KOPT-K1 (cell line): ENCODE results near the gene DFFA.
"Not testable (repeated sequence)": the region's sequence is repeated elsewhere in the genome, so short reads cannot be mapped to it uniquely, and the experiment has no call there.

Experiments
- H3K27ac ChIP-seq: fragments of 200-600 bp; sonication (generic); 2 replicates; pipeline ENCODE4 v1.5.1; 2016; ENCODE audit warnings: antibody characterized with exemption, mild to moderate bottlenecking, low read depth, low read length; ENCODE audit not compliant: poor library complexity, severe bottlenecking
- H3K36me3 ChIP-seq: fragments of 200-600 bp; sonication (generic); 2 replicates; pipeline ENCODE4 v1.5.1; 2017; ENCODE audit warnings: antibody characterized with exemption, mild to moderate bottlenecking, low read length, moderate library complexity; ENCODE audit not compliant: insufficient read depth
- H3K9me3 ChIP-seq: fragments of 200-600 bp; sonication (generic); 2 replicates; pipeline ENCODE4 v1.5.1; 2017; ENCODE audit warnings: antibody characterized with exemption, low read length, mild to moderate bottlenecking; ENCODE audit not compliant: insufficient read depth, poor library complexity, severe bottlenecking

Gene DFFA

DNA sequence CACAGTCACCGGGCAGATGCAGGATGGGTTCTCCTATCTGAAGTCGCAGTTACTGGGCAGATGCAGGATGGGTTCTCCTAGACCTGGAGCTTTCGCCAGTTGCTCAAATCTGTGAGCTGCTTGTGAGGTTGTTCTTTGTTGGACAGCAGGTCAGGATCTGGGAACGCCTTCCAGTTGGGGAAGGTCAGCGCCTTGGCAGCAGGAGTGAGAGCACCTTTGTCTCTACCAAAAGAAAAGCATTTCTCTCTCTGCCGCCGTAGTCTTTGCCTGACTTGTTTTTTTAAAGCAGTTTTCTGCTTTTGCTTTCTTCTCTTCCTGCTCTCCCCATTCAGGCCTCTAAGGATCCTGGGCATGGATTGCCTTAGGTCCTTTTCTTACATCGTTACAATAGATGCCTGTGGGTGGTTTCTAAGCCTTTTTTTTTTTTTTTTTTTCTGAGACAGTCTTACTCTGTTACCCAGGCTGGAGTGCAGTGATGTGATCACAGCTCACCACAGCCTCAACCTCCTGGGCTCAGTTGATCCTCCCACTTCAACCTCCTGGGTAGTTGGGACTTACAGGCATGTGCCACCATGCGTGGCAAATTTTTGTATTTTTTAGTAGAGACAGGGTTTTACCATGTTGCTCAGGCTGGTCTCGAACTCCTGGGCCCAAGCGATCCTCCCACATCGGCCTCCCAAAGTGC lies 18.1 kb upstream of the DFFA start:
- peaks cover 4% of the 10 kb centered on the region; the same call in 1 of the 2 replicates for H3K36me3 ChIP-seq
- no peak overlapping the region for H3K27ac ChIP-seq
- H3K9me3 ChIP-seq, result no peaks in the 10 kb centered on the region

- H3K27ac ChIP-seq, result no peak overlapping the region
- no peaks in the 10 kb centered on the region for H3K9me3 ChIP-seq
- H3K36me3 ChIP-seq, result peaks cover 4% of the 10 kb centered on the region; the same call in 1 of the 2 replicates
Measured at GRCh38 chr1:10489291-10490055, 17.1 kb upstream of the DFFA start.

DNA sequence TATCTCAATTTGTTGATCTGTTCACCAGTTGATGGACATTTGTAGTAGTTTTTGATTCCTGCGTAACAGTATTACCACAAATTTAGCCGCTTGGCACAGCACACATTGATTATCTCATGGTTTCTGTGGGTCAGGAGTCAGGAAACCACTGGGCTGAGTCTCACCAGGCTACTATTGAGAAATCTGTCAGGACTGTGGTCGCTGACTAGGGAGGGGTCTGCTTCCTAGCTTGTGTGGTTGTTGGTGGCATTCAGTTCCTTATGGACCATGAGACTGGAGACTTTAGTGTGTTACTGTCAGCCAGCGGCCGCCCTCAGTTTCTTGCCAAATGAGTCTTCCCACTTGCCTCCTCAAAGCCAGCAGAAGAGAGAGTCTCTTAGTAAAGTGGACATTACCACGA lies 12.2 kb upstream of the DFFA start:
- no peaks in the 10 kb centered on the region for H3K9me3 ChIP-seq
- H3K27ac ChIP-seq, result no peak overlapping the region
- H3K36me3 ChIP-seq, result peaks cover 1% of the 10 kb centered on the region; the same call in 1 of the 2 replicates

DNA sequence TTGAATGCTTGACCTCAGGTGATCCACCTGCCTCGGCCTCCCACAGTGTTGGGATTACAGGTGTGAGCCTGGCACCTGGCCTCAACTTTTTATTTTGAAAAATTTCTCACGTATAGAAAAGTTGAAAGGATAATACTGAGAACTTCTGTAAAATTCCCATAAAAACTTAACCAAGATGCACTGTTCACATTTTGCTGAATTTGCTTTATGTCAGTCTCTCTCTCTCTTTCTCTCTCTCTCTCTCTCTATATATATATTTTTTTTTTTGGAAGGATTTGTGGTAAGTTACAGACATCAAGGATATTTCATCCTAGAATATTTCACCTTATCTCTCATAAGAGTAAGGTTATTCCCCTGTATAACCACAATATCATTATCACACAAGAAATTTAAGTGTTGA lies 8.3 kb upstream of the DFFA start:
- Histone ChIP-seq H3K27ac (no peak overlapping the region), H3K36me3 (no peaks in the 10 kb centered on the region), H3K9me3 (no peaks in the 10 kb centered on the region)

- Histone ChIP-seq H3K9me3 (no peaks in the 10 kb centered on the region), H3K27ac (no peak overlapping the region), H3K36me3 (no peaks in the 10 kb centered on the region)
Measured at GRCh38 chr1:10479296-10479695, 7.0 kb upstream of the DFFA start.

- H3K27ac ChIP-seq, result peak overlapping the region; percentile 70
- no peaks in the 10 kb centered on the region for H3K36me3 ChIP-seq
- H3K9me3 ChIP-seq, result no peaks in the 10 kb centered on the region
Measured at GRCh38 chr1:10475510-10475909, 3.2 kb upstream of the DFFA start.

DNA sequence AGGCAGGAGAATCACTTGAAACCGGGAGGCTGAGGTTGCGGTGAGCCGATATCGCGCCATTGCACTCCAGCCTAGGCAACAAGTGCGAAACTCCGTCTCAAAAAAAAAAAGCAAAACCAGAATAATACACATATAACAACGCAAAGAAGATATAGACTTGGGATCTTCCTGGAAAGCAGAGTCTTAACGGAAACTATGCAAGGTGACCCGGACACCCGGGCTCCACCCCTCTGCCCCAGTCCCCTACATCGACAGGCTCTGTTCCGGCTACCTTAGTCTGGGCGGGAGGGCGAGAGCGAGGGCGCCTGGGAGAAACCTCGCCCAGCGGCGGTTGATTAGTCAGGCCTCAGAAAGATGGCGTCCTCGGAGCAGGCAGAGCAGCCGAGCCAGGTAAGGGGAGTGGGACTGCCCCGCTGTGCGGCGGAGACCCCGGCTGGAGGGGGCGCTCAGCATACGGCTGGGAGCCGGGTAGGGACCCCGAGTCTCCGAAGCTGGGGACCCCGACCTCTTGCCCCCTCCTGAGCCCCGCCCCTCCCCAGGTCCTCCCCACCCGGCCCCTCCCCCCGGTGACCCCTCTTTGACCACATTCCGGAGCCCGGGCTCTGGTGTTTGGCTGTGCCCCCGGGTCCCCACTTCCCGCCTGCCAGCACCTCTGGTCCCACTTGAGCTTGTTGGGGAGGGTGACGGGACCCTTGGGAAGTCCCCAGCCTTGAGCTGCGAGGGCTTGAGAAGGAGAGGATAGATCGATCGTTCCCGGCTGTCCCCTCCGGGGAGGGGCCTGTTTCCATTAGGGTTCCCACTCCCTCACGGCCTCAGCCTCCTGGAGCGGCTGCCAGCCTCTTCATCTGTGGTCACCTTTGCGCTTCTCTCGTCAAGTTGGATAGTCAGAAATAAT lies 2.5 kb upstream of the DFFA start, which contains the start of gene PEX14:
PEX14 (plus strand) TSS at position 338 of the 895 bp plus-strand sequence; CDS start at position 355, 17 bp downstream.
- H3K9me3 ChIP-seq, result no peaks in the 10 kb centered on the region
- H3K27ac ChIP-seq, result peak within 1 kb of the TSS; percentile 70
- peaks cover 1% of the 10 kb centered on the region; the same call in 1 of the 2 replicates for H3K36me3 ChIP-seq

GRCh38 chr1:10474309-10474612 lies 1.9 kb upstream of the DFFA start:
- not testable (repeated sequence) for H3K36me3 ChIP-seq, H3K9me3 ChIP-seq
- peak overlapping the region; percentile 70 for H3K27ac ChIP-seq

DNA sequence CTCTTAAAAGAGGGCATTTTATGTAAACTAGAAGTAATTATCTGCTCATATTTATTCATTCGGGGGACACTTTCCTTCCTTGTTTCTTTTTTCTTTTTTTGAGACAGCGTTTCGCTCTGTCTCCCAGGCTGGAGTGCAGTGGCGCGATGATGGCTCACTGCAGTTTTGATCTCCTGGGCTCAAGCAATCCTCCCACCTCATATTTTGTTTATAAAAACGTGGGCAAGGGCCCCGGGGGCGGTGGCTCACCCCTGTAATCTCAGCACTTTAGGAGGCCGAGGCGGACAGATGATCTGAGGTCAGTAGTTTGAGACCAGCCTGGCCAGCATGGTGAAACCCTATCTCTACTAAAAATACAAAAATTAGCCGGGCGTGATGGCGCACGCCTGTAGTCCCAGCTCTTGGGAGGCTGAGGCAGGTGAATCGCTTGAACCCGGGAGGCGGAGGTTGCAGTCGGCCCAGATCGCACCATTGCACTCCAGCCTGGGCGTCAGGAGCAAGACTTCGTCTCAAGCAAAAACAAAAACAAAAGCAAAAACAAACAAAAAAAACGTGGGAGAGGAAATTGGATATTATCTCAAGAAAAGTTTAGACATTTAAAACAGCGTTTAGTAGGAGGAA lies 926 bp upstream of the DFFA start:
- no peaks in the 10 kb centered on the region for H3K9me3 ChIP-seq
- peak overlapping the region; percentile 70 for H3K27ac ChIP-seq
- peaks cover 17% of the 10 kb centered on the region for H3K36me3 ChIP-seq

GRCh38 chr1:10471411-10472219 lies 714 bp downstream of the DFFA start:
- Histone ChIP-seq H3K27ac (peak overlapping the region; percentile 70), H3K9me3 (no peaks in the 10 kb centered on the region)

DNA sequence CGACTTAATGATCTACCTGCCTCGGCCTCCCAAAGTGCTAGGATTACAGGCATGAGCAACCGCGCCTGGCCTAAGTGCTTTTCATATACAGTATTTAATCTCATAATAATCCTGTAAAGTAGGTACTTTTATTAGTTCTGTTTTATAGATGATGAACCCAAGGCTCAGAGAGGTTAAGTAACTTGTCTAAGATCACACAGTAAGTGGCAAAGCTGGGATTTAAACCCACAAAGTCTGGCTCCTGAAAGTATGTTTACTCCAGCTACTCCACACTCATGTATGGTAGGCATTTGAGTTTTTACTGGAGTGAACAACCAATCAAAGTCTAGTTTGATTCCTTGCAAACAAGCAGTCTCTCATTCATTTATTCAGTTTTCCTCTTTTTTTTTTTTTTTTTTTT lies 2.3 kb downstream of the DFFA start:
- H3K27ac ChIP-seq, result no peak overlapping the region
- H3K36me3 ChIP-seq, result peaks cover 49% of the 10 kb centered on the region

More at GRCh38 chr1:10471411-10472219, 714 bp downstream of the DFFA start:
- peaks cover 34% of the 10 kb centered on the region for H3K36me3 ChIP-seq

DNA sequence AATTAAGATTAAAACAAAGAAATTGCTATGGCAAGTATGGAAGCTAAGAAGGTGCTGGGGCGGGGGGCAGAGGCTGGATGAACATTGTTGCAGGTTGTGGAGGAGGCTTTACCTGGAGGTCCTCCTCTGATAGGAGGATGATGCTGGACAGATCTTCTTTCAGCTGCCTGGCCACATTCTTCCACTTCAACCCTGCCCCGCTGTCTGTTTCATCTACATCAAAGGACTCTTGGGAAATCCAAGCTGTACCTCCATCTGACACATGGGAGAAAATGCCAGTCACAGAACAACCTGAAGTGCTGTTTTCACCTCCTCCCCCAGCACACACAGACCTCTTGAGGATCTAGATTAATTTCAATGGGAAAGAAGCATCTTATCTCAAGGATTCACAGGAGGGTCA lies 5.3 kb downstream of the DFFA start:
- Histone ChIP-seq H3K36me3 (peaks cover 79% of the 10 kb centered on the region), H3K27ac (no peak overlapping the region), H3K9me3 (no peaks in the 10 kb centered on the region)

More for the DNA sequence above, 2.3 kb downstream of the DFFA start:
- no peaks in the 10 kb centered on the region for H3K9me3 ChIP-seq

- peaks cover 72% of the 10 kb centered on the region for H3K36me3 ChIP-seq
- H3K9me3 ChIP-seq, result no peaks in the 10 kb centered on the region
- H3K27ac ChIP-seq, result no peak overlapping the region
Measured at GRCh38 chr1:10459184-10459583, 13.1 kb downstream of the DFFA start.

GRCh38 chr1:10457875-10458274 lies 14.5 kb downstream of the DFFA start:
- peaks cover 59% of the 10 kb centered on the region for H3K36me3 ChIP-seq
- no peaks in the 10 kb centered on the region for H3K9me3 ChIP-seq
- no peak overlapping the region for H3K27ac ChIP-seq
